HepG2 (cell line): Measurements from ENCODE around the gene C14orf119. TPM values are rescaled to one million over a fixed set of nuclear protein-coding genes. Genes with fewer than 3 reads are reported as not detected.

ENCODE experiments used
- ARNT ChIP-seq: fragments of 450-650 bp; IDR thresholded peaks from 2 replicates; pipeline ENCODE4 v1.6.1; 2017
- IKZF4 ChIP-seq: sonication (generic); formaldehyde crosslinking; IDR thresholded peaks from 2 replicates; pipeline ENCODE4 v1.5.1; 2020; ENCODE audit warnings: borderline replicate concordance, mild to moderate bottlenecking, low read depth, missing genetic modification reagents; ENCODE audit errors: not compliant biosample characterization
- KDM2A ChIP-seq: sonication (generic); formaldehyde crosslinking; IDR thresholded peaks from 2 replicates; pipeline ENCODE4 v1.4.0; 2020; ENCODE audit warnings: low read depth, missing genetic modification reagents, borderline replicate concordance
- POLR2G ChIP-seq: fragments of 200-400 bp; formaldehyde crosslinking; IDR thresholded peaks from 2 replicates; pipeline ENCODE4 v1.6.1; 2018; ENCODE audit warnings: mild to moderate bottlenecking, low read depth, low read length, moderate library complexity
- ZC3H13 ChIP-seq: sonication (generic); formaldehyde crosslinking; IDR thresholded peaks from 2 replicates; pipeline ENCODE4 v1.8.1; 2023; ENCODE audit warnings: mild to moderate bottlenecking, missing genetic modification reagents, moderate library complexity
- polyA plus RNA-seq, 8 experiments: library from polyadenylated mRNA; depleted of rRNA in 3 of 8; stranded (reverse) in 7 of 8; unstranded in 1 of 8; fragments of >200 nt; fragmentation: Illumina TruSeq in 4 of 8; extraction: Trizol in 4 of 8; gene quantifications; 2 replicates each; pipeline versions ENCODE4 v1.2.1 to v1.2.3, GENCODE V29; 2011 to 2016; ENCODE audit warnings: low read depth in 4 of 8, missing spikeins in 1 of 8, mixed read lengths in 1 of 8; ENCODE audit not compliant: insufficient read depth in 1 of 8
- total RNA-seq, 5 experiments: library from RNA; depleted of rRNA; stranded (reverse); fragments of >200 nt; fragmentation: Illumina TruSeq; extraction: Trizol; gene quantifications; 2 replicates each; pipeline ENCODE4 v1.2.3, GENCODE V29; 2016; ENCODE audit warnings: low read depth in 1 of 5
- TF ChIP-seq, protein P1 (sequence below): sonication (generic); formaldehyde crosslinking; IDR thresholded peaks from 2 replicates; pipeline ENCODE4 v1.5.1; 2020; ENCODE audit warnings: mild to moderate bottlenecking, missing genetic modification reagents, moderate library complexity
- TF ChIP-seq, protein P2 (sequence below): sonication (generic); formaldehyde crosslinking; IDR thresholded peaks from 2 replicates; pipeline ENCODE4 v1.4.0; 2020; ENCODE audit warnings: mild to moderate bottlenecking, missing genetic modification reagents

C14orf119 gene
- total and polyA plus RNA-seq, 2 of the 13 experiments (the other 11 are each of a cell fraction or from before 2014, with no cell fraction given) = 117 to 206 TPM

DNA sequence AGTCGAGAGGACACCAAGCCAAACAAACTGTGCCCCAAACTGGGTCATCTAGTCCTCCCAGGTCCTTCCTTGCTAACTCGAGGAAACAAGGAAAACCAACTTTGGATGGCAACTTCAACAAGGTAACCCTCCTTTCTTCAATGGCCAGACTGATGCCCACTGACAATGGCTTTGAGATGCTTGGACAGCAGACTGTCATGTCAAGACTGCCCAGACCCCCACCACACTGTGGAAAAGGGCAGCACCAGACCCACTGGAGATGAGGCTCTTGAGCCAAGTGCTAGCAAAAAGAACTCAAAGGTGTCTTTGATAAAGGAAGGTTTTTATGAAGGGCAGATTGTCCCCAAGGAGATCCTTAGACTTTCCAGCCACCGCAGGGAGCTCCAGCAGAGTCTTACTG is 28.9 kb upstream of the C14orf119 start (continued):
- TF ChIP-seq ZC3H13 (peak; percentile 80), ARNT (no peak), KDM2A (CRISPR knock-in tag) (no peak), POLR2G (peak; percentile 48; the same call in 1 of the 2 replicates), IKZF4 (CRISPR knock-in tag) (no peak)
- TF ChIP-seq, protein P1, sequence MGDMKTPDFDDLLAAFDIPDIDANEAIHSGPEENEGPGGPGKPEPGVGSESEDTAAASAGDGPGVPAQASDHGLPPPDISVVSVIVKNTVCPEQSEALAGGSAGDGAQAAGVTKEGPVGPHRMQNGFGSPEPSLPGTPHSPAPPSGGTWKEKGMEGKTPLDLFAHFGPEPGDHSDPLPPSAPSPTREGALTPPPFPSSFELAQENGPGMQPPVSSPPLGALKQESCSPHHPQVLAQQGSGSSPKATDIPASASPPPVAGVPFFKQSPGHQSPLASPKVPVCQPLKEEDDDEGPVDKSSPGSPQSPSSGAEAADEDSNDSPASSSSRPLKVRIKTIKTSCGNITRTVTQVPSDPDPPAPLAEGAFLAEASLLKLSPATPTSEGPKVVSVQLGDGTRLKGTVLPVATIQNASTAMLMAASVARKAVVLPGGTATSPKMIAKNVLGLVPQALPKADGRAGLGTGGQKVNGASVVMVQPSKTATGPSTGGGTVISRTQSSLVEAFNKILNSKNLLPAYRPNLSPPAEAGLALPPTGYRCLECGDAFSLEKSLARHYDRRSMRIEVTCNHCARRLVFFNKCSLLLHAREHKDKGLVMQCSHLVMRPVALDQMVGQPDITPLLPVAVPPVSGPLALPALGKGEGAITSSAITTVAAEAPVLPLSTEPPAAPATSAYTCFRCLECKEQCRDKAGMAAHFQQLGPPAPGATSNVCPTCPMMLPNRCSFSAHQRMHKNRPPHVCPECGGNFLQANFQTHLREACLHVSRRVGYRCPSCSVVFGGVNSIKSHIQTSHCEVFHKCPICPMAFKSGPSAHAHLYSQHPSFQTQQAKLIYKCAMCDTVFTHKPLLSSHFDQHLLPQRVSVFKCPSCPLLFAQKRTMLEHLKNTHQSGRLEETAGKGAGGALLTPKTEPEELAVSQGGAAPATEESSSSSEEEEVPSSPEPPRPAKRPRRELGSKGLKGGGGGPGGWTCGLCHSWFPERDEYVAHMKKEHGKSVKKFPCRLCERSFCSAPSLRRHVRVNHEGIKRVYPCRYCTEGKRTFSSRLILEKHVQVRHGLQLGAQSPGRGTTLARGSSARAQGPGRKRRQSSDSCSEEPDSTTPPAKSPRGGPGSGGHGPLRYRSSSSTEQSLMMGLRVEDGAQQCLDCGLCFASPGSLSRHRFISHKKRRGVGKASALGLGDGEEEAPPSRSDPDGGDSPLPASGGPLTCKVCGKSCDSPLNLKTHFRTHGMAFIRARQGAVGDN (CRISPR knock-in tag) = no peak
- TF ChIP-seq, protein P2, sequence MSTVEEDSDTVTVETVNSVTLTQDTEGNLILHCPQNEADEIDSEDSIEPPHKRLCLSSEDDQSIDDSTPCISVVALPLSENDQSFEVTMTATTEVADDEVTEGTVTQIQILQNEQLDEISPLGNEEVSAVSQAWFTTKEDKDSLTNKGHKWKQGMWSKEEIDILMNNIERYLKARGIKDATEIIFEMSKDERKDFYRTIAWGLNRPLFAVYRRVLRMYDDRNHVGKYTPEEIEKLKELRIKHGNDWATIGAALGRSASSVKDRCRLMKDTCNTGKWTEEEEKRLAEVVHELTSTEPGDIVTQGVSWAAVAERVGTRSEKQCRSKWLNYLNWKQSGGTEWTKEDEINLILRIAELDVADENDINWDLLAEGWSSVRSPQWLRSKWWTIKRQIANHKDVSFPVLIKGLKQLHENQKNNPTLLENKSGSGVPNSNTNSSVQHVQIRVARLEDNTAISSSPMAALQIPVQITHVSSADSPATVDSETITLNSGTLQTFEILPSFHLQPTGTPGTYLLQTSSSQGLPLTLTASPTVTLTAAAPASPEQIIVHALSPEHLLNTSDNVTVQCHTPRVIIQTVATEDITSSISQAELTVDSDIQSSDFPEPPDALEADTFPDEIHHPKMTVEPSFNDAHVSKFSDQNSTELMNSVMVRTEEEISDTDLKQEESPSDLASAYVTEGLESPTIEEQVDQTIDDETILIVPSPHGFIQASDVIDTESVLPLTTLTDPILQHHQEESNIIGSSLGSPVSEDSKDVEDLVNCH = no peak
